ENCODE measurements around the gene CNIH3.

DNA sequence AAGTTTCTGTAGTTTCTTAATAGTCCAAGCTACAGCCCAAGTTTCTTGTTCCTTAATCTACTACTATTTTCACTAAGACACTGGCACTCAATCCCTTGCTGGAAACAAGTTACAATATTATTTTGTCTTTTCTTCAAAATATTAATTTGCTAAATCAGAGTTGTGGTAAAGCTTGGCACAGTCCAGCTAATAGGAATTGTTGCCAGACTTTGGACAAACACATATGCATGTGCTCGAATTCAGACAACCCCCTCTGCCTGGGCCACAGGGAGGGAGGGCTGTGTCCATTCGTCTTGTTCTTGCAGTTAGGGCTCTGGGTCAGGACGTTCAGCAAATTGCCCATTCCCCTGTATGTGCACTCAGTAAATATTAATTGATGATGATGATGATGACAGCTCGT is 103.6 kb downstream of the CNIH3 start:
- TF ChIP-seq POLR2A (IDR thresholded peaks at IDR 0.05) (no peak), CTCF (IDR thresholded peaks at IDR 0.05) (no peak)
